AML-193 (cell line): ENCODE measurements around the gene INSIG1.

ENCODE experiments used
- DNase-seq, 2 experiments: peaks; one replicate each; lab custom pipeline; 2025; lab: John Stamatoyannopoulos, UW

The INSIG1 gene

DNA sequence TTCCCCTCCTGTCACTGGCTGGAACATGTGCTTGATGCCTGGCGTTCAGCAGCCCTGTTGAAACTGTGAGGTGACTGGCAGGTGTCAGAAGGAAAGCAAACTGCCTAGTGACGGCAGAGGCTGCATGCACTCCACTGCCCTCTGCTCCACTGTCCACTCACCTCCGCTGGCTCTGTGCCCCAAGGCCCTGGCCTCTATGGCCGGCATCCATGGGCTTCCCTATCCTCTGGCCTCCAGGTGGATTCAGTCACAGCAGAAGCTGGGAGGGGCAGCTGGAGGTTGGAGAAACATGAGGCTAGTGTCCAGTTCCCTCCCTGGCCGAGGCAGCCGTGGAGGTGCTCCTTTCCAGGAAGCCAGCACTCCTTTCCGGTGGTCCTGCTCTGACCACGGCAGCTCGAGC lies 31.2 kb upstream of the INSIG1 start:
- DNase-seq: no peak

DNA sequence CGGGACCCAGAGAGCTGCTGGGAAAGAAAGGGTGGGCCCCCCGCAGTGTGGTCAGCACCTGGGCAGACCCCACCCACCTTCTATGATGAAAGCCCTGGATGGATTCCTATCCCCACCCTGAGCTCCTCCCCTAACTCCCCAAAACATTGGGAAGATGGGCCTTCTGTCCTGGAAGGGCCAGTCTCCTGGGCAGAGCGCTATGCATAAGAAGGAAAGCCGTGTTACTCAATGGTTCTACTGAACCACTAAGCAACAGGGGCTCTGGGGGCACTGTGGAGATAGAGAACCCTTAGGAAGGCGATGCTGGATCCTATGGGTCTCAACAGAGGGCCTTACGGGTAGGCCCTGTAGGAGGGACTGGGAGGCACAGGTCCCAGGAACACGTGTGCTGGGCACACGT lies 30.7 kb upstream of the INSIG1 start:
- DNase-seq: no peak

DNA sequence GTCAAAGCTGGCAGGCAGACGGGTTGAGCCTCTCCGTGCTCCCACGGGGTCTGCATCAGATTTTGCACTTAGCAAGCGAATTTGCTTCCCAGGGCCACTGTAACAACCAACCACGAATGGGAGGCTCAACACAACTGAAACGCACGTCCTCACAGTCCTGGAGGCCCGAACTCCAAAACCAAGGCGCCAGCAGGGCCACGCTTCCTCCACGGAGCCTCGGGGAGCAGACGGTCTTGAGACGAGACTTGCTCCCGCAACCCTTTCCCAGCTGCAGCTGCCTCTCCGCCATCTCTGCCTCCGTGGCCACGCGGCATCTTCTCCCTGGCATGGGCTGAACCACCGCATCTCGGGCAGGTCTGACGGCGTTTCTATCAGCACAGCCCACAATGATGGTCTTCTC lies 30.2 kb upstream of the INSIG1 start:
- DNase-seq: no peak

DNA sequence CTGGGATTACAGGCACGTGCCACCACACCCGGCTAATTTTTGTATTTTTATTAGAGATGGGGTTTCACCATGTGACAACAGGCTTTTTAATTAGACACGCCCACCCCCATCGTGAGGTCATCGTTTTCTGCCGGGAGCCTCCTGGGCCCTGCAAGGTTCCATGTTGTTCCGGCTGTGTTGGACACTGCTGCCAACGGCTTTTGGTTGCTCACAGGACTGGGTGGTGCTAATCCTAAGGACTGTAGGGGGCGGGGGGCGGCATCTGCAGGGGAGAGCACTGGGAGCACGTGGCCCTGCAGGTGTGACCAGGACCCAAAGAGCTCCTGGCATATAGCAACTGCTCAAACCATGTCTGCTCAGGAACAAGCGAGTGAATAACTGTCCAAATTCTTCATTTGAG lies 29.5 kb upstream of the INSIG1 start:
- DNase-seq: no peak

DNA sequence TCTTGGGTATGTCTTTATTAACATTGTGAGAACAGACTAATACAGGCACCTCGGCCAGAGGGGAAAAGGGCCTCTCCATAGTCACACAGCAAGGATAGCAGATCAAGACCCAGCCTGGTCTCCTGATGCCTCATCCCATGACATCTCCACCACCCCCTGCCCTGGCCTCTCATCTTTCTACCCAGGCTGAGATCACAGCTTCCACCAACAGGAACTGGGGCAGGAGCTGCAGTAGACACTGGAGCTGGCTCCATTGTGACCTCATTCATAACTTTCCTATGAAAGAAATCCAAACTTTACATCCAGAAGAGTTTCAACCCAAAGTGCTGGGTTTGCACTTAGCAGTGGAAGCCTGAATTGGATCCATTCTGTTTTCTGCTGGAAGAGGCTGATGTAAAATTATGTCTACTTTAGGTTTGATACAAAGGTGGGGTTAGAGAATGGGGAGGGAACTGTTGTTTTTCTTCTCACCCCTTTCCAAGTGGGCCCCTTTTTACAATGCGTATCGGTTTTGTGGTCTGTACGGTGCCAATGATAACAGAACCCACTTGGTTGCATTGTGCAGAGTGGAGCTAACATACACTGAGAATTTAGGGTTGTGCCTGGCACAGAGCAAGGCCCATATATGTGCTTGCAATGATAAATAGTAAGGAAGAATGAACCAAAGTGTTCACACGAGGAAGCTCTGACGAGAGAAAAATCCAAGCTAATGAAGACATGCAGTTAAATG lies 28.6 kb upstream of the INSIG1 start:
- no peak for DNase-seq

DNA sequence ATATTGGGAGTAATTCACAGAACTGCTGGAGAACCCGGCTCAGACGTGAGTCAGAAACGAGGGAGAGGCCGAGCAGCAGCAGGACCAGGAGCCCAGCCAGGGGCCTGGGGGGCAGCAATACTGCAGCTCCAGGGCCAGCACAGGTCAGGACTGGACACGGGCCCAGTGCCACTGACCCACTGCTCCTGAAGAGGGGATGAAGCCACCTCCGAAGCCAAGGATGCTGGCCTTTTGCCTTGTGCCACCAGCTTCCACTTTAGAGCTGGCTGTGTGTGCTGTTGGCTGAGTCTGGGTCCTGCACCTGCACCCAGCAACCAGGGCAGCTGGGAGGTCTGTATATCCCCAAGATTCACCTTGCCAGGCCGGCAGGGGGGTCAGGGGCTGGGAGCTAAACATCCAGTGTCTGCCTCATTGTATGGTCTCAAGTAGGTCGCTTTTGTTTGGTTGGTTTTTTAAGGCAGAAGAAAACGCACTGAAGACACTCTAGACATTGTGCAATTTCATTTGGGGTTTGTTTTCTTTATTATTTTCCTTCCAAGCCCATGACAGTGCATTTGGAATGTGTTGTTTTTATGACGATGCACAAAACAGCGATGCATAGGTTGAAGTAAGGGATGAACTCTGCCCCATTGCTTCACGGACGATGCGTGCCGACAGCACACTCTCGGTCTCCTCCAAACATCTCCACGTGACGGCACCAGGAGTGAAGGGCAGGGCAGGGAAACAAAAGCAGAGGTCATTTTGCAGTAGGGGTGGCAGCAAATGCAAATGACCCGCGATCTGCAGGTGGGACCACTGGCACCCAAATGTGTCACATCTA lies 27.7 kb upstream of the INSIG1 start:
- DNase-seq: no peak

DNA sequence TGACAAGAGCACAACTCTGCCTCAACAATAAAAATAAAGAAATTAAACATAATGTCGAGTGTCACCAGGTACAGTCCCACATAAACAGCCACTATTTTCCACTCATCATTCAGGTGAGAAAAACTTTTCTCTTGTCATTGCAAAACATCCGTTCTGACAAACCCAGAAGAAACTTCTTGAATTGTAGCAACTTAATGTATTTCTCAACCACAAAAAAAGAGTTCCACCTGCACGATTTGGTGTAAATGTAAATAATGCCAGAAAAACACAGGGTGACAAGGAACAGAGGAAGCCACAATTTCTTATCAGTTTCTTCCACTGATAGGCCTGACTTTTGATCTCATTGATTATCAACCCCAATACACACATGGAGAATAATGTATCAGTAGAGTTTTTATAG lies 26.8 kb upstream of the INSIG1 start:
- DNase-seq: no peak

DNA sequence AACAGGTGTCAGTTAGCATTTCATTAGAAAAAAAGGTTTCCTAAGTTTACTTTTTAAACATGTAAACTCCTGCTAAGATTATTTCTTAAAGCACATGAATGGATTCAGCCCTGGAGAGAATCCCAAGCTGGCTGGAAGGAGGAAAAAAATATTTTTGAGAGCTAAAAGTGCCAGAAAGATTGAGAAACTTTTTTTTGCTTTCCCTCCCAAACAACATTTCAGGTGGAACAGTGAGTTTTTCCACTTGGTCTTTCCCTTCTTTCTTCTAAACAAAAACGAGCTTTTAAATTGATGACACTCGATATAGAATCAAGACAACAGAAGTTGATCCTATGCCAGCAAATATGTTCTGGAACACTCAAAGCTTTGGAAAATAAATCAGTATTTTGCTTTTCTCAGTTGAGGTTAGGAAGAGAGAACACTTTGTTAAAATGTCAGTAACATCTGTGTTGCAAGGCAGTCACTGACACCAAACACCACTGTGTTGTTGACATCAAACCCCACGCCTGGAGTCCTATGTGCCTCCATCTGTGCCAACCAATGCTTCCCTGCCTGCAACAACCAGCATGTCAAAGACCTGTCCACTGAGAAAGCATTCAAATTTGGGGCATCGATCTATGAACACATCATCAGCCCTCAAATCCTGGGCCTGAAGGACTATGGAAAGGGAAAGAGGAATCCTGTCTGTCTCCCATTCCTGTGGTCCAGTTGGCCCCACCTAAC lies 22.9 kb upstream of the INSIG1 start:
- DNase-seq: no peak

DNA sequence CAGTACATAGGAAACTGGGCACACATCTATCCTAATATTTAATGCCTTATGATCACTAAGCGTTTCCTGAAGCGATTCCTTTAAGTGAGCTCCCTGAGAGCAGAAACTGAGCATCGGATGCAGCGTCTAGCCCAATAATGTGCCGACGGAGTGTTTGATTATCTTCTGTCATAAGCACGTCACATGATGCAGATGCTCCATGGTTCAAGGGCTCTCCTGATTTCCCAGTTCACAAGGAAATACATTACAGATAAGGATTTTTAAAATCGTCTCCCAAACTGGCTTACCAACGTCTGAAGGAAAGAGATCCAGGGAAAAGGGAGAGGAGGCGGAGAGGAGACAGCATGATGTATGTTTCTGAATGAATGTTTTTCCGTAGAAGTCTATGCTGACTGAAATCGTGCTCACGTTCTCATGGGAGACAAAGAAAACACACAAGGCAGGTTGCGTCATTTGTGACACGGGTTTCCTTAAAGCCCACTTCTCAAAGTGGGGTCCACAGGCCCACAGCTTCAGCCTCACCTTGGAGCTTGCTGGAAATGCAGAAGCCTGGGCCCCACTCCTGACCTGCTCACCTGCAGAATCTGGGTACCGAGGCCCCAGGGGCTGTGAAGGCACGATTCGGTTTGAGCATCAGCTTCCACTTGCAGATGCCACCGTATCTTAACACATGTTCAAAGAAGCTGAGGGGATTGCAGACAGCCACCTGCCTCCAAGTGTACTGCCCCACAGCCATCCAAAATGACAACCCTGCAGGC lies 21.5 kb upstream of the INSIG1 start:
- DNase-seq: no peak

DNA sequence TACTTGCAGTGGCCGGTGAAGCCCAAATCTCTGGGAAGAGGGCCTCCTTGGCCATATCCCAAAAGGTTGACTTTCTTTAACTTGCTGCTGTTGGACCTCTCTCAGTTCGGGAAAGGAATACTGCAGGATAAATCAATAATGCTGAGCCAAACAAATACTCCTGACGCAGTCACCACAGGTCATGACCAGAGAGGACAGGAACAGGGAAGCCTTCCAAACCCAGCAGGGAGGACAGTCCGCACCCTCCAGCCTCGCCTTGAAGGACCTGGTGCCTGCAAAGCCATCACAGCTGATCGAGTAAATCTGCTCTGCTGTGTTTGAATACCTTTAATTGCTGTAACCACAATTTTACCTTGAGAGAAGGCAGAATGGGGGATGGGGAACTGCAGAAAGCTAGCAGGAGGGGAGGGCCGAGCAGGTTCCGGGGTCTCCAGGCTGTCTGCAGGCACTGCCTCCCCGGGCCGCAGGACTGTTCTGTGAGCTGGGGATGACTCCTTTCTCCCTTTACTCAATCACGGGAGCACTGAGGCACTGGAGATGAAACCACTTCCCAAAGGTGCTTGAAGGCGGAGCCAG lies 20.8 kb upstream of the INSIG1 start:
- DNase-seq: no peak

DNA sequence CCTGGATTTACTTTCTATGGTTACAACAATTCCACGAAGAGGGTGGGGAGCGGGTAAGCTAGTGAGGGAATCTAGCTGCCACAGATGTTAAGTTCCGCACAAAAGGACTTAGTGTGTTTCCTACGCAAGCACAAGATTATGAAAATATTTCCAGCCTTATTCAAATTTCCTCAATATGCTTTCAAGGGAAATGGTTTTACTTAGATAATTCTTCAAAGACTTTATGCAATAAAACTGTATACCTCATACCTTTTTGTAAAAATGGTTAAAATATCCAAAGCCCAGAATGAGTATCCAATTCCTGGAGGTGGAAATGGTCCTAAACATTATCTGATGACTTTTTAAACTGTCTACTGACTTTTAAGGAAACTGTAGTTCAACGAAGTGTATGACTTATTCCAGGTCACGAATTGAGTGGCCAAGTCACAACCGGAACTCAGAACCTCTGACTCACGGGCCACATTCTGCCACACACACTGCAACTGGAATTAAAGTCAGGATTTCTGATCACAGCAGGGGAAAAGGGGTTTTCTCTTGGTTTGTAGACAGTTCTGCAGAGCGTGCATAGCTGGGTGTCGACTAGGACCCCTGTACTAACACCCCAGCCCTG lies 20.2 kb upstream of the INSIG1 start:
- no peak for DNase-seq

DNA sequence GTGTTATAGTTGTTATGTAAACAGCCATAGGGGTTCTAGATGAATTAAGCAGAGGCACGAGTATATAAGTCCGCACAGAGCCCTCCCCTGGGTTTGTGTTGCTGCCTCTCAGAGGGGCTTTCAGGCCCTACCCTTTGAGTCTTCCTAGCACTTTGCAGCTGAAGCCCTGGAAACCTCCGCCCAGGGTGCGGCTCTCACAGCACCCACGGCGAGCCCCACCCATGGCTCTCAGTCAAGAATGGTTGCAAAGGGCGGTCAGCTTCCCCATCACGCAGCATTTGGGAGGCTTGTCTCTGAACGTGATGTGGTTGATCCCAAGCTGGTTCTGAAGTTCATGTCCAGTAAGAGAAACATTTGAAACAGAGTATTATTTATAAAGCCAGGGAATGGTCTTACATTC lies 18.8 kb upstream of the INSIG1 start:
- DNase-seq: no peak

DNA sequence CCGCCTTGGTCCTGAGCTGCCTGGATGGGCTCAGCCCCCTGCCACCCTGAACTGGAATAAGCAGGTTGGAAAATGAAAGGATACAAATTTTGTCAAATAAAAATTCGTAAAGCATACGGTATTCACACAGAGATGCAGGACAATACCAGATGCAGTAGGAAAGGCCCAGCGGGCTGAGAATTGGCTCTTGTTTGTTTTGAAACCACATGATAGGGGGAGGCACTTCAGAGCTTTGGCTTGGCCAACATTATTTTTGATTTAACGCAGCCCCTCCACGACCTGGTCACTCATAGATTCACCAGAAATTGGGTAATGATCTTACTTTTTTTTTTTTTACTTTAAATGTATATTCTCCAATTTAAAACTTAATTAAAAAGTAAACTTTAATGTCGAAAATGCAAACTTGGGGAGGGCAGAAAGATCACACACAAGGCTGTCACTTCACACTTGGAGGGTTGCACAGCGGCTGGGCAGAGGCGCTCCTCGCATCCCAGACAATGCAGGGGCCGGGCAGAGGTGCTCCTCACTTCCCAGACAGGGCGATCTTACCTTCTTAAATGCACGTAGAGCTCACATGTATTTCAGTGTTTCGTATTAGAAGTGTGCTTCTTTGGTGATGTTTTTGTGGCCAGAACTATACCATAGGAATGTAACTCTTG lies 17.8 kb upstream of the INSIG1 start:
- no peak for DNase-seq

DNA sequence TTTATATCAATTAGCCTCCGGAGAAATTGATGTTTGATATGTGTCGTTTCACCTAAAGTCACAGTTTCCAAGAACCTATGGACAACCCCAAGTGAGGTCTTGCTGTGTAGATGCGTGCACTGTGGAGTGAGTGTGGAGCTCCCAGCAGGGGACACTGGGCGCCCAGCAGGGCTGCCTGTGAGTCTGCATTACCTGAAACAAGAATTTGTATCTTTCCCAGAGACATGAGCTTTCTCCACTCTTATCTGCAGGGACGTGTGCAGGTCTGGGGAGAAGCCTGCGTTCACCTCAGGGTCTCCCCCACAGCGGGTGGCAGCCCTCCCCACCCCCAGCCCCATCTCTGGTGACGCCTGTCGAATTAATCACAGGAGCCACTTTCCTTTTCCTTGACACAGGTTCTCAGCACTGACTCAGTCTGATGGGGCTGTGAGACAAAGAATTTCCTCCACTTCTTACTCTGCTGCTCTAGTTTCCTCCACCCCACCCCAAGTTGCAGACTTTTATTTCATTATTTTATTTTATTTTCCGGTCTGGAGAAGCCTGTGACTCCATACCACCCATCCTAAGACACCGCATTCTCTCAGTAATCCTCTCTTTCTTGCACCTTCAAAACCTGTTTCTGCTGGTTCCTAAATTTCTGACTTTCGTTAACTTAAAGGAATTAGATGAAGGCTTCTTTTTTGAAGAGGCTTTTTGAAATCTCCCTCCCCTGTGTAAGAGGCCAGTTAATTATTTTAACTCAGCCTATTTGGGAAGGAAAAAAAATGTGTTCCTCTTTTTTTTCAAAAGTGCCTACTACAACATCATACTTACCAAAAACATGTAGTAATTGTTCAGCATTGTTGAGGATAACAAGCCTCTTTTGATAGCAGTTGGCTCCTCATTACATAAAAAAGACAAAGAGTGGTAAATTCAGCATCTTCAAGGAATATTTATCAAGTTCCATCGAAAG lies 17.0 kb upstream of the INSIG1 start:
- DNase-seq: no peak

DNA sequence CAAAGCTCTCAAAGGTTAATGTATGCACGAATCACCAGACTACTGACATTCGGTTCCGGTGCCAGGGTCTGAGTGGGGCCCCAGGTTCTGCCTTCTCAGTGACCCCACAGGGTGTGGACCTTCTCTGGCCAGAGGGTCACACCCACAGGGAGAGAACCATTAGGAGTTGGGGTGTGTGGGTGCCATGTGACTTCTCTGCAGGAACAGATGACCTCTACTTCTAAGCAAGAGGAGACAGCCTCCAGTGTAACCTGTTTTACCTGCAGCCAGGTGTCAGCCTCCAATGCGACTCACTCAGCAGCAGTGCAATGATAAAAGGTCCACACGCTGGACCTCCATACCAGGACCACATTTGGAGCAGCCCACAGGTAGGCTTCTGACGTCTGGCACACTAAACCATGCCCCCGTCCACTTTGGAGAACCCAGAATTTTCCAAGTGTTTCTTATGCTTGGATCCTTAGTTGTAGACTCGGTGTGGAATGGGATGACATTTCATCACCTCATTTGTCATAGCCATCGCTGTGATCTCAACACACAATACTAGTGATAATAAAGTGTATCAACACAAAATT lies 16.2 kb upstream of the INSIG1 start:
- no peak for DNase-seq

DNA sequence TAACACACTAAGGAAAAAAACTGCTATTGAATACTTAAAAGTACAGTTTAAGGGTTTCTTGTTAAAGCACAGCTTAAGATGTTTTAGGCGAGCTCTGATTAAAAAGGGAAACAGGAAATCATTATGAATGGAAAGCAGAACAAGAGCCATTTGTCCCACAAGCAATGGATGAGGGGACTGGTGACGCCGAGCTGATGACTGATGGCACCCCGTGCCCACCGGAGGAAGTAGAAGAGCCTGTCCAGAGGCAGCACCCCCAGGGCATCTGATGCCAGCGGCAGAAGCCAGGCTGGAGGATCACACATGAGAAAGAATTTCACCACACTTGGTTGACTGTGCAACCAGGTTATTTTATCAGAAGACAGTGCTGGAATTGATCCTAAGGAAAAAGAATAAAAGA lies 15.0 kb upstream of the INSIG1 start:
- no peak for DNase-seq

DNA sequence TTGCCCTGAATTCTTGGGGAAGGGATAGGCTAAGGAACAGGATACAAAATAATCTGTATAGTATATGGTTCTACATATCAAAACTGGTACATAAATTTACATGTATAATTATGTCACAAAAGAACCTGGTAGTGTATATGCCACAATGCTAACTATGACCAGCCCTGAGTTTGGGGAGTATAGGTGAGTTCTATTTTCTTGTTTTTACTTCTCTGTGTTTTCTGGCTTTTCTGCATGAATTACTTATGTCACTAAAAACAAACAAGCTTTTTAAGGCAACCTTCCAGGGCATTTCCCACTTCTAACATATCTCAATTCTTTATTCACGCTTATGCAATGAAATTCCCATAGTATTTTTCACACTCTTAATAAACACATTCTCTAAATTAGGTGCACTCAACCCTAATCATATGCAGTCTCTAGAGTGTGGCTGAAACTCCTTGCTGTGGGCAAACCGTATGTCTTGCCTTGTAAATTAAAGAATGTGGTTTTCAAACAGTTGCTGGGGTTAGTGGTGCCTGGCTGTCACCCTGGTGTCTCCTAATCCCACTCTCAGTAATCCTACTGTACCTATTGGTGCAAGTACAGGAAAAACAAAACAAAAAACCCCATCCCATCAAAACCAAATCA lies 14.0 kb upstream of the INSIG1 start:
- DNase-seq: no peak

DNA sequence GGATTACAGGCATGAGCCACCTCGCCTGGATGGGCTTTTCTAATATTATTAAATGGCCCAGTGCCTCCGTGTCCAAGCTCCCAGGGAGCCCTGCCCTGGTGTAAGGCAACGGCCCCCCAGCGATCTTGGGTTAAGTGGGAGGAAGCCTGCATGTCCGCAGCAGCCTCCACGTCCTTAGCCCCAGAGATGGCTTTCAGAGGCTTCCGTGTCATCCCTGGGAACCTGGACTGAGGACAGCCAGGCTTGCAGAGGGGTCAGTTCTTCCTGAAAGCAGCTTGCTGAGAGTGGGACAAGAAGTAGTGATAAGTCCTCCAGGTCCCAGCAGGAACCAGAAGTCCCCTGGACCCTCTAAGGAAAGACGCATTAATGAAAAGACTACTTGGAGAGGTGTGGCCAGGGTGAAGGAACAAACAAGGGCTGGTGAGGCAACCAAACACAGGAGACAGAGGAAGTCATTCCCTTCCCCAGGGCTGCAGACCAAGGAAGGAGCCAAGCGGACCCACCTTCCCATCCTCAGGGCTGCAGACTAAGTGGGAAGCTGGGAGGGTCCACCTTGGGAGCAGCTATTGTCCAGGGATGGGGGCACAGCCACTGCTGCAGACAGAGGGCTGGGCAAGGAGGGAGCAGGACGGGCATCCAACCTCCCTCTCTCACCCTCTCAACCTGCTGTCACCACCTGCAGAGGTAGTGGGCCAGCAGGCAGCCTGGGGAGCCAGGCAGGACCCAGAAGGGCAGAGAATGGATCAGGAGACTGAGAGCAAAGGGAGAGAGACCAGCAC lies 13.0 kb upstream of the INSIG1 start:
- DNase-seq: no peak
